Hepatocyte (in vitro differentiated cells): ENCODE results near the gene THAP9.

Source experiments
- EZH2 ChIP-seq: fragments of 200-600 bp; sonication (generic); IDR thresholded peaks from 2 replicates; pipeline ENCODE4 v1.6.1; 2016; ENCODE audit warnings: antibody characterized with exemption, mild to moderate bottlenecking, borderline replicate concordance
- EZH2phosphoT487 ChIP-seq: fragments of 200-600 bp; sonication (generic); IDR thresholded peaks from one replicate; pipeline ENCODE4 v1.6.1; 2018; ENCODE audit warnings: antibody characterized with exemption, mild to moderate bottlenecking, low read depth, moderate library complexity; ENCODE audit not compliant: unreplicated experiment, severe bottlenecking
- TF ChIP-seq, protein P1 (sequence below): fragments of 200-600 bp; sonication (generic); IDR thresholded peaks from 2 replicates; pipeline ENCODE4 v1.5.1; 2016; ENCODE audit warnings: antibody characterized with exemption, mild to moderate bottlenecking; ENCODE audit not compliant: poor library complexity

- TF ChIP-seq EZH2 = no peak
- TF ChIP-seq, protein P1, sequence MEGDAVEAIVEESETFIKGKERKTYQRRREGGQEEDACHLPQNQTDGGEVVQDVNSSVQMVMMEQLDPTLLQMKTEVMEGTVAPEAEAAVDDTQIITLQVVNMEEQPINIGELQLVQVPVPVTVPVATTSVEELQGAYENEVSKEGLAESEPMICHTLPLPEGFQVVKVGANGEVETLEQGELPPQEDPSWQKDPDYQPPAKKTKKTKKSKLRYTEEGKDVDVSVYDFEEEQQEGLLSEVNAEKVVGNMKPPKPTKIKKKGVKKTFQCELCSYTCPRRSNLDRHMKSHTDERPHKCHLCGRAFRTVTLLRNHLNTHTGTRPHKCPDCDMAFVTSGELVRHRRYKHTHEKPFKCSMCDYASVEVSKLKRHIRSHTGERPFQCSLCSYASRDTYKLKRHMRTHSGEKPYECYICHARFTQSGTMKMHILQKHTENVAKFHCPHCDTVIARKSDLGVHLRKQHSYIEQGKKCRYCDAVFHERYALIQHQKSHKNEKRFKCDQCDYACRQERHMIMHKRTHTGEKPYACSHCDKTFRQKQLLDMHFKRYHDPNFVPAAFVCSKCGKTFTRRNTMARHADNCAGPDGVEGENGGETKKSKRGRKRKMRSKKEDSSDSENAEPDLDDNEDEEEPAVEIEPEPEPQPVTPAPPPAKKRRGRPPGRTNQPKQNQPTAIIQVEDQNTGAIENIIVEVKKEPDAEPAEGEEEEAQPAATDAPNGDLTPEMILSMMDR = no peak
- TF ChIP-seq EZH2phosphoT487 = no peak
Observed at GRCh38 chr4:82934441-82934840, 33.9 kb downstream of the THAP9 start.
